Measurements from ENCODE around the gene IRF2.

The IRF2 gene

DNA sequence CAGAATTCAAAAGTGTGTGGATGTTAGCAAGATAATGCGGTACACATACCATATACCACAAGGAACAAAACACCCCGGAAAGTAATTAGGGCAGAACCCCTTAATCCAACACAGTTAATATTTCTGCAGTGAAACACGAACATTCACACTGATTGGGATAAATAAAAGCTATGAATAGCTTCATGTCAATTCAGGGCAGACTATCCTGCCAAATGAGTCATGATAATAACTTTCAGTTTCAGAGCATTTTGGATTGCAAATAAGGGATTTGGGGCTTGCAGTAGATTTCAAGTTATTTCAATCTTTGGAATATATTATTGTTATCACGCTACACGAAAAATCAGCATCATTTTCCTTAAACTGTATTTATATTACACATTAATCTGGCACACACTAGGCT lies 24.3 kb downstream of the IRF2 start:
- DNase-seq: no peak

DNA sequence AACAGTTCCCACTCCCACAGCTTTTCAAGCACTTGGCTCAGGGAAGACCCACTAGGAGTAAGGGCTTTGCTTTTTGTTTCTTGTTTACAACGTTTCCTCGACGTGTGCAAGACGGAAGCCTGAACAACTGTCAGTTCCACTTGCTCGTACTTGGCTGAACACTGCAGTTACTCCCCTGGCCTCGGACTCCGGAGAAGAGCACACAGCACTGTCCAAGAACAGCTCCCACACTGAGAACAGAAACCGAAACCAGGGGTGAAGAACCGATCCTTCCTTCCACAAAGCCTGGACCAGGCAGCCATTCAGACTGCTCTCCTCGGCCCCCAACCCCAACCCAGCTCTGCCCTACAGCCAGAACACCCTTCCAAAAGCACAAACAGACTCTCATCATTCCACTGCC lies 25.5 kb downstream of the IRF2 start:
- no peak for DNase-seq

DNA sequence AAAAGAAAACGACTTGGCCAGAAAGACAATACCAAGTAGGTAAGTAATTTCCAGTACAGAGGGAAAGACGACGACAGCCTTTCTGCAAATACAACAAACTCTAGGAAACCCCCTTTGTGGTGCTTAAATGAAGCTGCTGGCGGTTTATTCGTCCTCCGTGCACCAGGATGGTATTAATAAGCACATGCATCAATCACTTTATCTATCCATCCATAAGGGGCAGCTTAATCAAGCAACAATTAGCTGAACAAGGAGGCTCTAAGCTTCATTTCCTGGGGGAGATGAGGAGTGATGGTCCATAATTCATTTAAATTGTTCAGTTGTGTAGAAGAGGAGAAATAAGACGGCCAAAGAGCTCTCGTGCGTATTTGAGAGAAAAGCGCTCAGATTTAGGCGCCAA lies 26.2 kb downstream of the IRF2 start:
- no peak for DNase-seq

DNA sequence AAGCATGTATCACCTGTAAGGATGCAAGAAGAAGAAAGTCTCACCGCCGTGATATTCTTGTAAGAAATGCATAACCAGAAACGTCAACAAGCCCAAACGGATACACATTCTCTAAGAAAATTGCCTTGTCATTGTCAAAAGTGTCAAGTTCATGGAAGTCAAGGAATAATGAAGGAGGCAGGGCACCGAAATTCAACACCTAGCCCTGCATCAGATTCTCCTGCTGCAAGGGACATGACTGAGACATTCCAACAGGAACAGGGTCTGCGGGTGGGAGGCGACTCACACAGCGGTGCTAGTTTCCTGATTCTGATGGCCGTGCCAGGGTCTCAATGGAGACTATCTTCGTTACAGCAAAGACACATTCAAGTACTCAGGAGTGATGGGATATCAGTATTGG lies 26.7 kb downstream of the IRF2 start:
- no peak for DNase-seq

DNA sequence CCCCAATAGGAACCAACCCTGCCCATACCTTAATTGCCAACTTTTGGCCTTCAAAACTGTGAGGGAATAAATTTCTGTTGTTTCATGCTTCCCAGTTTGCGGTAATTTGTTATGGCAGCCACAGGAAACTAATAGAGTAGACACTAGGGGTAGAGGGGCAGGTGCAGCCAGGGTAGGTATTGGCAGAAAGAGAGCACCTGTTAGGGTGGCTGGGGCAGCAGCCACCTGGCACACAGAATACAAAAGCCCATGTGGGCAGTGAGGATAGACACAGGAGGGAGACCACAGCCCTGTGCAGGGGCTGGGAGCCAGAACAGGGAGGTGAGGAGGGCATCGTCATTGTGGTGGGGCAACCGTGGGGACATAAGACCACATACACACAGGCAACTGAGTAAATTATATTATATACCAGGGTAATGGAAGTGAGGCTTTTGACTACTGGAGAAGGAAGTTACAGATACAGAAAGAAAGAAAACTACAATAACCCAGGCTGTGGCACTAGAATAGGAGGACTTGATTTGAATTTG lies 28.2 kb downstream of the IRF2 start:
- DNase-seq: no peak

DNA sequence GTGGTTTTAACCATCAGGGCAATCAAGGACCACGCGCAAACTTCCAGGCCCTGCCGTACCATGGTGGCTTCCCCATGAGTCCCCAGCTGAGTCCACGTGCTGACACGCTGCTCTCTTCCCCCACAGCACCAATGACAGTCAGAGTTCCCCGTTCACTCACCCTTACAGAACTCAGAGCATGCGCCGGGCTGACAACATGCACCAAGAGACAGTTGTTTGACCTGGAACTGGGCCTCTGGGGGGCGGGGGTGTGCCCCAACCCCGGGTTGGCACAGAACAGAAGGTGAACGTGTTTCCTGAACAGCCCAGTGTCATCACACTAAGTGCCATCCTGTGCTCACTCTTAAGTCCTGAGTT lies 29.4 kb downstream of the IRF2 start:
- DNase-seq: no peak

DNA sequence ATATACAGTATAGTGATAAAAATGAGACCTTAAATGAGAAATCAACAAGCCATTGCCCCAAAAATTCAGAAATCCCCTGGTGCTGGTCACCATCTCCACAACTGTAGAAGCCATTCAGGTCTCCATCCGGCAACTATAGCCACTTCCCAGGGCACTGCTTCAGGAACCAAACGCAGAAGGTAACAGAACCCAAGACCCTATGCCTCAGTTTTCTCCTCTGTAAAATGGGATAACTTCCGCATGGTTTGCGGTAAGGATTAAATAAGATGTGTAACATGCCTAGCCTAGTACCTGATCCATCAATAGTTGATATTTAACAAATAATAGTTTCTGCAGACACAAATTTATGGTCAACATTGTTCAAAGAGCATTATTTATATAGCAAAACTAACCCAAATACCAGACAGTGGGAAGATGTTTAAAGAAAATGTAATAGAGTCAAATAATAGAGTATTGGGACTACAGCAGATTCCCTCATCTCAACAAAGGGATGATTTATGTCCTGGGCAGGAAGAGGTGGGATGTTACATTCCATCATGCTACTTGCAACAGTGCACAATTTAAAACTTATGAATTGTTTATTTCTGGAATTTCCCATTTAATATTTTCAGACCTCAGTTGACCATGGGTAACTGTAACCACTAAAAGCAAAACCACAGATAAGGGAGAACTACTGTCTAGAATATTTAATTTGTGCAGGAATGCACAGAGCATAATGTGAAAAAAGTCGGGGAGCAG lies 30.0 kb downstream of the IRF2 start:
- no peak for DNase-seq

GRCh38 chr4:184443318-184443717 lies 31.0 kb downstream of the IRF2 start:
- DNase-seq: no peak

- DNase-seq: no peak
These were observed 32.1 kb downstream of the IRF2 start for GRCh38 chr4:184442314-184442635.

GRCh38 chr4:184441461-184442313 lies 32.7 kb downstream of the IRF2 start:
- no peak for DNase-seq

DNA sequence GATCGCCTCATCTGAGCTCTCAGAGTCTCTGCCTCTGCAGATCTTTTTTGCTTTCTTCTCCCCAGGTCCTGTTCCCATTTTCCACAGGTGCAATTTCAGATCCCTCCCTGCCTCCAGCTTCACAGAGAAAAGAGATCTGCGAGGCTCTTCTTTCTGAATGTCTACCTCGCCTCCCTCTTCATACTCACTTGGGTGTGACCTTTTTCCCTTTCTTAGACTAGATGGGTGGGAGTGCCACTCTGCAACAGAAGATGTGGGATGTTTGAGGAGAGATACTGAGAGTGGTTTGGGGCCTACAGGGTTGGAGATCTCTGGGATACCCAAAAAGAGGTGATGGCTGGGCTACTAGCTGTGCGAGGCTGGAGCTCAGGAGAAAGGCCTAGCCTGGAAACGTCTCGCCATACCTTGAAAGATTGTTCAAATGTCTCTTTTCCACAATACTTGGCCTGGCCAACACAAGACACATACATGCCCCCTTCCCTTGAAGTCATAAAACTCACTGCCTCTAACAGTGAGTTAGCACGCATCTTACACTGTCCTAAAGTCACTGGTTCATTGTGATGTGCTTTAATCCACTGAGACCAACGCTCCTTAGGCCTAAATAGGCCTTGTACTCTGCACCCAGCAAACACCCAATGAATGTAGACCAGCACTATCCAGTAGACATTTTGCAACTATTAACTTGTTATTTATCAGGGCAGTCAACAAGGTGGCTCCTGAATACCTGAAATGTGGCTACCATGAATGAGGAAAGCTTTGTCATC lies 33.6 kb downstream of the IRF2 start:
- no peak for DNase-seq

DNA sequence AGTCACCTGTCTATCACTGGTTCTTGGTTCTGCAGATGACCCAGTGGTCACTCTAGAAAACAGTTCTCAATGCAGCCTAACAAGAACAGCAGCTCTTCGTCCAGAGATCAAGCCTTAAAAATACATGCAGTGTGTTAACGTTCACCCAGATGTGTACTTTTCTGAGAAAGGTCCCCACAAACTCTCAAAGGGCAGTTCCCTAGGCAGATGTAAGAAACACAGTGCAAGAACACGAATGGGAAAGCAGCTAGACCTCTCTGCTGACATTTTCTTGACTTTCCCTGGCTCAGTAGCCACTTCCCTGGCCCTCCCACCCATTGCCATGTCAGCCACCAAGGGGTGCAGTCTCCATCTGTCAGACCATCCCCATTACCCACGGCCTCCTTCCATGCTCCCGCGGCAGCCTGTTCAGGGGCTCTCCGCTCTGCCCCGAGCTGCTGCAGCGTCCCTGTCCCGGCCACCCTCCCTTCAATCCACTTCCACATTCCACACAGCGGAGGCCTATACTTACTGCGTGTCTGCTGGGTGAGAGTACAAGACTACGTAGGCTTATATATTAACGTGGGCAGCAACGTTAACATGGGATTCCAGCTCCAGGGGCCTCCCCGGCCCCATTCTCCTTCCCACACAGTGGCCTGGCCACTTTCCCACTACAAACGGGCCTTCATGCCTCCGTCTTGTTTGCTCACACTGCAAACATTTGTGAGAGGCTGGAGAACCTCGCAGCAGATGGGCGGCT lies 34.3 kb downstream of the IRF2 start:
- DNase-seq: peak; percentile 12

GRCh38 chr4:184439386-184439785 lies 35.0 kb downstream of the IRF2 start:
- no peak for DNase-seq

DNA sequence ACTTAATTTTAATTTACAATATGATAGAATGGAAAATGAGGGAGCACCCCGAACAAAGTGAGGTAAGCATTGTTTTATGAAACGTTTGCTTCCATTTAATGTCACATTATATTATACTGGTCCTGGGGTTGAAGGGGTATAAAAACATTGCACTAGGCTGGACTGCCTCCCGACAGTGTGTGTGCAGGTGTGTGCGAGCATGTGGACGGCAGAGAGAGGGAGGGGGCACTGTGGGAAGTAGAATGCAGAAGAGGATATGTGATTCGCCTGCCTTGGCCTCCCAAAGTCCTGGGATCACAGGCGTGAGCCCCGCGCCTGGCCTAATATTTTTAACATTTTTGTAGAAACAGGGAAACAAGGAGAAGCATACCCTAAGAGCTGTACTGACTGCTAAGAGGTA lies 36.0 kb downstream of the IRF2 start:
- DNase-seq: no peak

DNA sequence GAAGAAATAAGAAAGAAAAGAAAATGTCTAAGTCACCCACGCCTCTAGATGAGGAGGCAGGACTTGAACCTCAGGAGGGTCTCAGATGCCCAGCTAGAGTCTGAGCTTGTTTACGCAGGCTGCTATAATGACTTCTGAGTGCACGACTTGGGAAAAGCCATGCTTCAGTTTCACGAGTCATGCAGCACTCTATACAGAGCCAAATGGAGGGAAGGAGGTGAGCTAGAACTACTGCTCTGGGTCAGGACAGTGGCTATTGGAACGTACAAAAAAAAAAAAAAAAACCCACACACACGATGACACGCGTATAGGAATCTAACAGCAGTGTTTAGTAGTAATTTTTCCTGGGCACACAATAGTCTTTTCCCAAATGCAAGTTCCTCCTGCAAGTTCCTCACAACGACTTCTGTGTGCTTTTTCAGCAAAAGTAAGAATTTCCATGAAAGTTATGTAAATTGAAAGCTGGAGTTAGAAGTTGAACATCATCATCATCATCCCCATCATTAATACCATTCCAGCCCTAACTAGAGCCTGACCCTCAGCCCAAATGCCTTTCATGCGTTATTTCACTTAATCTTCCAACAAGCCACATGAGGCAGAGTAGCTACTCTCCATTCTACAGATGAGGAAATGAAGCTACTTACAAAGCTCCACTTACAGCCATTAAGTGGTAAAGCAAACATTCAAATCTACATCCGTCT lies 36.6 kb downstream of the IRF2 start:
- DNase-seq: no peak

DNA sequence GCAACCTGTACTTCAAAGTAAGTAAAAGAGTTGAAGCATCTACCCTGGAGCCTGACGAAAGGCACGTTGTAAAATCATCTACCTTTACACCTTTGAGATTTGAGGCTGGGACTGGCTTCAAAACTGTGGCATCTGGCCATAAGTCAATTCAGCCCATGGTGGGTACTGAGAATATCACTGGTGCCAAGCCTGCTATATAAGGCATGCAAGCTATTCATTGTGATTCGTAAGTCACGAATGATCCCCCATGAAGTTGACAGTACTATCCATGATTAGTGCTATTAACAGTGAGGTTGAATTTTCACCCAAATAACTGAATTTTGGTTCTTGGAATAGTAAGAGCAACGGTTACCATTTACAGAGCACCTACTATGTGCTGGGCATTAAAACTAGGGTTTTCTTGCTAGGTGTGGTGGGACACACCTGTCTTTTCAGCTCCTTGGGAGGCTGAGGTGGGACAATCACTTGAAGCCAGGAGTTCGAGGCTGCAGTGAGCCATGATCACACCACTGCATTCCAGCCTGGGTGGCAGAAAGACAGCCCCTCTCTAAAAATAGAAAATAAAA lies 39.8 kb downstream of the IRF2 start:
- no peak for DNase-seq

GRCh38 chr4:184434021-184434420 lies 40.3 kb downstream of the IRF2 start:
- DNase-seq: no peak

DNA sequence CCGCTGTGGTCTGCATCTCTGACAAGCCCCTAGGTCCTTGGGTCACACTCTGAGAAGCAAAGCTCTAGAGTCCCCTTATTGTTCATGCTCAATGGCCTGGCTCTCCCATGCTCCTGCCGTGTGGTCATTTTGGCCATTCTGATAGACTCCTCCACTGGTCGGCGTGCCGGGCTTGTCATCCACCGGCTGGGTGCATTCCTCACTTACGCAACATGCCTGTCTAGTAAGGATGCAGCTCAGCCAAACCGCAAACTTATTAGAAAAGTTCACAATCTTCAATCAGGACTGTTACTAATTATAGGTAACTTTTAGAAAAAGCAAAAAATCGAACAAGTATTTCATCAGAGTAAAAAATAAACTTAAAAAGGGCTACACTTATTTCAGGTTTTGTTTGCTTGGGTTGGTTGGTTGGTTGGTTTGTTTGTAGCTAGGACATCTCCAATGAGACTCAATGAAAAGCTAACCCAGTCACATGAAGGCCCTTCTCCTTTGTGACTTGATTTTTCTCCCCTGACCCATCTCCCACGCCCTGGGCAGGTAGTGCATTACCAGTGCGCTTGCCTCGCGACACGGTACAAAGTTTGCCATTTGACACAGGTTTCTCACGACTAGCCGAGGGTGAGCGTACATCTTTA lies 41.0 kb downstream of the IRF2 start:
- no peak for DNase-seq

GRCh38 chr4:184432127-184432922 lies 42.0 kb downstream of the IRF2 start:
- no peak for DNase-seq

DNA sequence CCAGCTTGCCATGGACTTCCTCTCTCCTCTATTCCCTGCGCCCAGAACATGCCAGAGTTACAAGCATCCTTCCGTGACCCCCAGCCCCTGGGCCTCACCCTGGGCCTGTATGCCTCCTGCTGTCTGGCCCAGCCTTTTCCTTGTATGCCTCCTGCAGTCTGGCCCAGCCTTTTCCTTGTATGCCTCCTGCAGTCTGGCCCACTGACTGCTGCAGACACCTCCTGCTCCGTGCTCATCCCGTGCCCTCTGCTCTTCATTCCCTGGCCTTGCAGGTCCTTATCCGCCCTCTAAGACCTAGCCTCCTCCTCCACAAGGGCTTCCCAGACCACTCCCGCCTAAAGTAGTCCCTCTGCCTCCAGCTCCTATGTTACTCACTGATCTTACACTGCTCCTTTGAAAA lies 44.2 kb downstream of the IRF2 start:
- DNase-seq: no peak

- DNase-seq: no peak
These were observed 45.6 kb downstream of the IRF2 start for GRCh38 chr4:184428787-184429186.
